AG09319 (cell line): ENCODE results near the gene TMEM236.

Experiments used
- DNase-seq: peaks from one replicate; pipeline ENCODE4 v3.0.0-alpha.2; 2010; ENCODE audit warnings: low read depth; ENCODE audit errors: extremely low read depth
- CTCF ChIP-seq: IDR thresholded peaks from 2 replicates; pipeline ENCODE4 v1.5.1; 2011; ENCODE audit warnings: low read depth, mild to moderate bottlenecking, inconsistent platforms, low read length, moderate library complexity

TMEM236 gene

GRCh38 chr10:17838080-17838648 lies 86.2 kb downstream of the TMEM236 start:
- no peak for TF ChIP-seq CTCF
- no peak for DNase-seq

GRCh38 chr10:17841050-17841449 lies 89.0 kb downstream of the TMEM236 start:
- no peak for DNase-seq
- TF ChIP-seq CTCF: no peak

- no peak for DNase-seq
- no peak for TF ChIP-seq CTCF
Observed at GRCh38 chr10:17842641-17843040, 90.6 kb downstream of the TMEM236 start.

GRCh38 chr10:17847585-17848296 lies 95.7 kb downstream of the TMEM236 start:
- DNase-seq: no peak
- TF ChIP-seq CTCF: peak; percentile 42

- no peak for DNase-seq
- no peak for TF ChIP-seq CTCF
Observed at GRCh38 chr10:17848646-17849045, 96.6 kb downstream of the TMEM236 start.
